SKM-1 treated with dmso at 0.1 percent for 144 hours (cell line): Measurements from ENCODE around the gene S1PR3.

Experiments
- DNase-seq: peaks from one replicate; lab custom pipeline; 2025; ENCODE audit not compliant: unreplicated experiment; lab: John Stamatoyannopoulos, UW

S1PR3 gene

DNA sequence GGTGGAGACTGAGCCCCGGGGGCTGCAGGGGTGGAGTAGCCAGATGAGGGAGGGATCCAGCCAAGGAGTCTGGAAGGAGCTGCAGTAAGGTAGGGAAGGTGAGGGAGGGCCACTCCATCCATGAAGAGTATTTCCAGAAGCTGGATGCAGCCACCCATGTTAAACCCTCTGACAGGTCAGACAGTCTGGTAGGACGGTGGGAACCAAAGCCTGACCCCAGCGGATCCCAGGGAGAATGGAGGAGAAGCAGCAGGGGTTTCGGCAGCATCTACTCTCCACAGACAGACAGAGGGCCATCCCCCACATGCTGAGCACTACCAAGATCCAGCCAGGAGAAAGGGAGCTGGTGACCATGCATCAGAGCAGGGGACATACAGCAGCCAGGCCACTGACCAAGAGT lies 22.5 kb upstream of the S1PR3 start:
- DNase-seq = no peak

DNA sequence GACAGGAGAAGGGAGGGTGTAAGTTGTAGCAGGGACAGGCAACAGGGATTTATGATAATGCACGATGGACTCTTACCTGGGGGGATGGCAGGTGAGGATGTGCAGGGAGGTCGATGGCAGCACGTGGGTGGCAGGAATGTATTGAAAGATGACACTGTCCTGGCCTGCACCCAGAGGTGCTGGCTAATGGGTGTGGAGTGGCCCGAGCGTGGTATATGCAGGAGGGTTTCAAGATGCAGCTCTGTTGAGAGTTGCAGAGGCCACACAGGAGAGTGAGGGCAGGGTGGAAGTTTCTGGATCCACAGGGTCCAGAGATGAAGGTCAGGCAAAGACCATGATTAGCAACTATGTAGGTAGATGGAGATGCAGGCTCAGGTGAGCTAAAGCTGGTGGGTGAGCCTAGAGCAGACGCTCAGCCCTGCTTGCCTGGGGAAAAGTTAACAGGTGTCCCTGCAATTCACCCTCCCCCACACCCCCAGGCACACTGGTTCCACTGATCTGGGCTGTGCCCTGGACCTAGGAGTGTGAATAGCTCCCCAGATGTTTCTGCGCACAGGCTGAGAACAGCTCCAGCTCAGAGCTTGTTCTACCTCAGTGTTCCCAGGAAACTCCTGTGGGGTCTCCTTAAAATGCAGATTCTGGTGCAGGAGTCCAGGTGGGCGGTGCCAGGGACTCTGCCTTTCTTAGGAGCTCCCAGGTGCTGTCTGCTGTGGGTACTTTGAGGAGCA lies 21.5 kb upstream of the S1PR3 start:
- DNase-seq = no peak

GRCh38 chr9:88971131-88971960 lies 19.9 kb upstream of the S1PR3 start:
- no peak for DNase-seq

DNA sequence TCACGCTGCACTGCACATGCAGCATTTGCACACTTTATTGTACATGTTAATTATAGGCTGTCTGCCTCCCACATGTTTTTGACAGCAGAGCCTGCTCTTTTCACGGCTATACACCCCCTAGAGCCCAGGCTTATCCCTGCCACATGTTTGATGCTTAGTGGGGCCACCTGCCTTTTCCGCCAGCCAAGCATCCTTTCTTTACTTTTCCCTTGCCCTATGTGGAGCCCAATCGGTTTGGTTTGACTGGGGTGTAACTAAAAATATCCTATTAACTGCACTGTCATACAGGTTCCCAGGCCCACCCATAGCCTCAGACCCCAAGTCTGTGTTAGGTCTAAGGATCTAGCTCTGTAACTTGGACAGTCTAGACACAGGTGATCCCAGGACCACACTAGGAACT lies 18.9 kb upstream of the S1PR3 start:
- DNase-seq = no peak

GRCh38 chr9:88973281-88974045 lies 17.8 kb upstream of the S1PR3 start:
- DNase-seq = no peak

DNA sequence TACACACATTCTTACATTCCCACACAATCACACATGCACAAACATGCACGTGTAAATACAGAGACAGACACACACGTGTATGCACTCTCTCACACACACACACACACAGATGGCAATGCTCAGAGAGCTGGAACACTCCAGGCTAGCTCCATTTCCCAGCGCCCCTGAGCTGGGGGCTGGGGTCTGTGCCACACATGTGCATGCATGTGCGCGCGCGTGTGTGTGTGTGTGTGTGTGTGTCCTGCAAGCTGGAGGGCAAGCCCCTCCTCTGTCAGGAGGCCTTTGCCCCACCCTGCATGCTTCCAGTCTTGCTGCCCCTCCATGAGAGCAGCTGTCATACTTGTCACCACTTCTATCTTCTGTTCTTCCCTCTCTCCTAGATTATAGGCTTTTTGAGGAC lies 16.6 kb upstream of the S1PR3 start:
- DNase-seq = no peak

- no peak for DNase-seq
Observed at GRCh38 chr9:88975966-88976889, 15.0 kb upstream of the S1PR3 start.

GRCh38 chr9:88976890-88977257 lies 14.4 kb upstream of the S1PR3 start:
- DNase-seq = no peak

DNA sequence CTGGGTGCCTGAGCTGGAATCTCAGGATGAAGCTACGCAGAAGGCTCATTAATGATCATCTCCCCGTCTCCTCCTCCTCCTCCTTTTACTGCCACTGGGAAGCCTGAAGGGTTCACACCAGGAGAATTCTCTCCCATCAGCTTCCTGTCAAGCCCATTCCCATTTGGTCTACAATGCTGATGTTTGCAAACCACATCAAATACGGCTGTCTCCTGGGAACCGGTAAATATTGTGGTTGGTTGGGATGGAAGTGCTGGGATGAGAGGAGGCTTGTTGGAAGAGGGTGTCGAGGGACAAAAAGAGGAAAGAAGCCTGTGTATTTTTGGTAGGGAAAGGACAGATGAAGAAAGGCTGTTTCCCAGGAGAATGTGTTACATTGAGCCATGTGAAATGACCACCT lies 13.2 kb upstream of the S1PR3 start:
- DNase-seq = no peak

DNA sequence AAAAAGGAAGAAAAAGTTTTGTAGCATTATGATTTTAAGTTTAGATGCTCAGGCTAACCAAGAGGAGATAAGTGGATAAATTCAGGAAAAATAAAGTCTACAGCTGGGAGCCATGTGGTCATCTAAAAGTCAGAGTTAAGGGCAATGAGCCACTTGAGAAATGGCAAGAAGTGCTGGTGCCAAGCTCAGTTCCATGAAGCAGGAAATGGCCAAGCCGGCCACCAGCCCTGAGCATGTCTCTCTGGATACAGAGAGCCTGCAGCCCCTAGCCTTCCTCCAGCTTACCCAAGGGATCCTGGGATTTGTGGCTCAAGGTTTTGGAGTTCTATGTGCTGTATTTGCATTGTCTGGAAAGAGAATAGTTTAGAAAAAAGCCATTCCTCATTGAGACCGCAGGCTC lies 12.2 kb upstream of the S1PR3 start:
- DNase-seq = no peak

DNA sequence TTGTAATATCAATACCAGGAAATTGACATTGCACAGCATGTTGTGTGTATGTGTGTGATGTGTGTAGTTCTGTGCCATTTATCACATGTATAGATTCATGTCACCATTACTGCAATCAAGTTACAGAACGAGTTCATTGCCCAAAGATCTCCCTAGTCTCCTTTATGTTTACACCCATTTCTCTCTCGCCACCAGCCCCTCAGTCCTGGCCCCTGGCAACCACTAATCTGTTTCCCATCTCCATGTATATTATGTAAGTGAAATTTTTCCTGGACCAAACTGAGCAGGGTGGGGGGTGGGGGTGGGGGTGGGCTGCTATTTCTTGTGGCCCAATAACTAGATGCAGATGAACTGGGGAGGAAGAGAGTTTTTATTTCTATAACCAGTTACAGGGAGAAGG lies 11.5 kb upstream of the S1PR3 start:
- no peak for DNase-seq

DNA sequence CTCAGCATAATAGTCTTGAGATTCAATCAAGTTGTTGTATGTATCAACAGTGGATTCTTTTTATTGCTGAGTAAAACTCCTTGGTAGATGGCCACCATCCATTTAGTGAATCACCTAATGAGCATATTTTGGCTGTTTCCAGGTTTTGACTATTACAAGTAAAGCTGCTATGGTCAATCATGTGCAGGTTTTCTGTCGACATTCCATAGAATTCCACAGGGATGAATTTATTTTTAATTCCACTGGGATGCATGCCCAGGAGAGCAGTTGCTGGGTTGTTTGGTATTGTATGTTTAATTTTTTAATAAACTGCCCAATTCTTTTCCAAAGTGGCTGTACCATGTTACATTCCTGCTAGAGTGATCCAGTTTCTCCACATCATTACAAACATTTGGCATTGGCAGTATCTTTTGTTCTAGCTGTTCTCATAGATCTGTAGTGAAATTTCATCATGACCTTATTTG lies 10.5 kb upstream of the S1PR3 start:
- DNase-seq = no peak

DNA sequence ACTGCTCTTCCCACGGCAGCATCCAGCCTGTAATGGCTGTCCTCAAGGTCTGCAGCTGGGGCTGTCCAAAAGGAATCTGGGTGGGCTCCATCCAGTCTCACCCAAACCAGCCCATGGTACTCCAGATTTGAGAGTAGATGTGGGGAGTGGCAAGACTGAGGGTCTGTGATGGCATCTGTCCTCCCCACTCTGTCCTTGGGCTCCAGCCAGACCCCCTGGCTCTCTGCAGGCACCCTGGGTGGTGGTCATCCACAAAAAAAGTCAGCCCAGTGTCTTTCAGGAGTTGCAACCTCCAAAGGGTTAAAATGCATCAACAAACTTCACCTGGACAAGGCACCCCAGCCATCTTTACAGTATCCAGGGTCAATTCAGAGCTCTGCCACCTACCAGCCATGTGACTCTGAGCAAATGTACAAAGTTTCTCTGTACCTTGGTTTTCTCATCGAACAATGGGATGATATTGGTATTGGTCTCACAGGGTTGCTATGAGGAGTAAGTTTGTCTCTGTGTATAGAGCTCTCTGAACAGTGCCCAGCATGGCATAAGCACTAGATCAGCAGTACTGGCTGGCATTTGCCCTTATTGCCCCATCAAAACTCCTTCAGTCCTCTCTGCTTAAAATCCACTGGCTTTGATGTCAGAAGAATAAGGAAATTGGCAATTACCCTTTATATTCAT lies 7.3 kb upstream of the S1PR3 start:
- no peak for DNase-seq

- DNase-seq = no peak
Observed at GRCh38 chr9:88984543-88984883, 6.8 kb upstream of the S1PR3 start.

DNA sequence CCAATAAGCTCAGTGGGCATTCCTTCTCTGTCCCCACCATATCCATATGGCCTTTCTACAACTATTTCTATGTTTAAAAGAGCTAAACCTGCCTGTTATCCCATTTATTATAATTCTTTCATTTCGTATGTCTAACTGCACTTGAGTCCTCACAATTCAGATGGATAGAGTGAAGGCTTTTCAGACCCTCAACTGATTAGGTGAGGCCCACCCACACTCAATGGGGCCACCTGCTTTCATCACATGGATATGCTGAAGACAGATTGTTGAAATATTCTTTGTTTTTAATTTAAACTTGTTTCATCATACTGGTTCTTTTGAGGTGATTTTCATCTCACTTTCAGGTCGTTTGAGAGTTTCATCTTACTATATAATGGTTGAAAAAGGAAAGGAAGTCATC lies 5.7 kb upstream of the S1PR3 start:
- DNase-seq = no peak

GRCh38 chr9:88986776-88987175 lies 4.5 kb upstream of the S1PR3 start:
- DNase-seq = no peak

DNA sequence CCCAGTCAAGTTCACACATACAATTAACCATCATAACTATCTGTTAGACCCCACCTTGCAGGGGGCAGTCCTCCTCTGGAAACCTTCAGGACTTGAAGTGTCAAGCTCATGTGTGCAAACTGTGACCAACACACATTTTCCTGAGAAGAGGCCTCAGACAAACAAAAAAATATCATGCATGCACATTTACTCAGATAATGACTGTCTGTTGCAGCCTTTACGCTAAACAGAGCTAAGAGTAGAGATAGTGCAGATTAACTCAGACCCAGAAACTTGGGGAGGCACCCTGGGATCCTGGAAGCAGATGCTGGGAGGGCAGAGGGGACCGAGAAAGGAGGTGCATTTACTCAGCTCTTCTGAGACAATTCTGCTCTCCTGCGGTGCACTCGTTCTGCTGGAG lies 3.6 kb upstream of the S1PR3 start:
- no peak for DNase-seq

DNA sequence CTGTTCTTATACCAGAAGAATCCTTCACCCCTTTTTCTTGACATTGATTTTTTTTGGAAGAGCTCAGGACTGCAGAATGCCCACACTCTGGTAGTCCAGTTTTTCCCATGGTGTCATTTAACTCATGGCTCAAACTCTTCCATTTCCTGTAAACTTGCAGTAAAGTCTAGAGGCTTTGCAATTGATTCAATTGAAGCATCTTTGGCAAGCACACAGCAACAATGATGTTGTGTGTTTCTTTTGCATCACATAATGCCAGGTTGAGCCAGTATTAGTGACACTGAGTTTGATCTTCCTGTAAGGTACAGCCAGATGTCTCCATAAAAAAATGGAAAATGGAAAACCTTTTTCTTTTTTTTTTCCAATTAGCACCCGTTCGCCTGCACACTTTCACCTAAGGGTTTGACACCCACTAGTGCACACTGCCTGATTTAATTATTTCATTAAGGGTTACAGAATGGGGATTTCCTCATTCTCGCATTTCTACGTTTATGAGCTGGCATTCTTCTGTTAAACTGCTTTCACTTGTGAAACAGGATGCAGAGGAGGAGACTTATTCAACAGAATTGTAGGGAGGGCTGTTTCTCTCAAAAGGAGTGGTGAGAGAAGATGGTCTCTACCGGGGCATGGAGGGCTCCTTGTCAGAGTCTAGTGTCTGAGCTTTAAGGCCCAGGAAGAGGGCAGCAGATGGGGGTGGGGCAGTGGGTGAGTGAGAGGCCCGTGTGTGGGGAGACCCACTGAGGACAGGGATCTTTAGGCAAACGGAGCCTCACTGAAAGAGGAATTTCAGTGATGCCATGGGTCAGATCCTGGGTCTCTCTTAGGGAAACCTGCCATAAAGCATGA lies 2.2 kb upstream of the S1PR3 start:
- DNase-seq = peak; percentile 25

DNA sequence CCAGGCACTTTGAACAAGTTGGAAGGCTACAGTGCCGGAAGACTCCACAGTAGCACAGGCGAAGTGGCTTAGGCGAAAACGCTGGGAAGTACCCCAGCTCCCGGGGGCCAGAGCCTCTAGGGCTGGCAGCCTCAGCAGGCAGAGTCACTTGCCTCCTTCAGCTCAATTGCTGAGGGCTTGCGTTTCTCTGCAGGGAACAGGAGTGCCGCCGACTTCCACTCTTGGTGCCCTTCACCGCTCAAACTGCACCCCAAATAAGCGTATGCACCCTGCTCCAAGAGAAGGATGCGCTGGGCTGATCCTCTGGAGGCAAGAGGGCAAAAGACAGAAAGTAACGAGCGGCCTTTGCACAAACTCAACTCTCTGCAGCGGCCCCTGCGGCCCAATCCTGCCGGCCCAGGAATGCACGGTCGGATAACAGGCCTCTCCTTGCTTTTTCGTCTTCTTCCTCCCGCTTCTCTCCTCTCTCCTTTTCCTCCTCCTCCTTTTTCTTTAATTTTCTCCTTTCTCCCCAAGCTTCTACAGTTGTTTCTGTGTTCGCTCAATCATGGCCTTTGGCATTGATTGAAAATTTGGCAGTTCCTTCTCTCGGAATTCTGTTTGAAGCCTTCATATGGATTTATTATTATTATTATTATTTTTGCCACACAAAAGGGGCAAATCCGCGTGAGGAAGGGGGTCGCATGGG lies 1.1 kb upstream of the S1PR3 start:
- DNase-seq = no peak
